H9 (cell line): Measurements from ENCODE around the gene GRXCR2. TPM values are rescaled to one million over a fixed set of nuclear protein-coding genes. Genes with fewer than 3 reads are reported as not detected.

Source experiments
- DNase-seq: peaks from one replicate; pipeline ENCODE4 v3.0.0-alpha.2; 2017
- H2AFZ ChIP-seq: one replicate; pipeline ENCODE4 v1.6.1; 2013; ENCODE audit warnings: mild to moderate bottlenecking, low read length, control low read depth, moderate library complexity
- H2AK5ac ChIP-seq: 2 replicates; pipeline ENCODE4 v1.6.1; 2013; ENCODE audit warnings: low read length, control low read depth, mixed read lengths; ENCODE audit not compliant: insufficient read length
- H2BK120ac ChIP-seq: one replicate; pipeline ENCODE4 v1.6.1; 2013; ENCODE audit warnings: low read depth, mild to moderate bottlenecking, low read length, control low read depth, inconsistent platforms; ENCODE audit not compliant: poor library complexity, severe bottlenecking
- H2BK12ac ChIP-seq: 2 replicates; pipeline ENCODE4 v1.6.1; 2013; ENCODE audit warnings: low read length, control low read depth, mixed read lengths, low read depth; ENCODE audit not compliant: insufficient read length
- H2BK15ac ChIP-seq: 2 replicates; pipeline ENCODE4 v1.6.1; 2013; ENCODE audit warnings: low read depth, low read length, control low read depth
- H2BK20ac ChIP-seq: one replicate; pipeline ENCODE4 v1.6.1; 2013; ENCODE audit warnings: low read depth, mild to moderate bottlenecking, low read length, control low read depth, inconsistent platforms; ENCODE audit not compliant: poor library complexity, severe bottlenecking
- H2BK5ac ChIP-seq: 2 replicates; pipeline ENCODE4 v1.6.1; 2013; ENCODE audit warnings: low read length, control low read depth, mixed read lengths; ENCODE audit not compliant: insufficient read length
- H3K14ac ChIP-seq: 2 replicates; pipeline ENCODE4 v1.6.1; 2013; ENCODE audit warnings: low read length, control low read depth; ENCODE audit not compliant: insufficient read depth
- H3K18ac ChIP-seq: 2 replicates; pipeline ENCODE4 v1.6.1; 2013; ENCODE audit warnings: low read depth, mild to moderate bottlenecking, mixed read lengths, low read length, control low read depth; ENCODE audit not compliant: insufficient read length
- H3K23ac ChIP-seq: 2 replicates; pipeline ENCODE4 v1.6.1; 2013; ENCODE audit warnings: low read length, control low read depth, mixed read lengths, low read depth; ENCODE audit not compliant: insufficient read length
- H3K23me2 ChIP-seq: 2 replicates; pipeline ENCODE4 v1.6.1; 2013; ENCODE audit warnings: low read depth, mild to moderate bottlenecking, mixed read lengths, low read length, control low read depth; ENCODE audit not compliant: insufficient read length, poor library complexity, severe bottlenecking
- H3K27ac ChIP-seq: 2 replicates; pipeline ENCODE4 v1.5.1; 2013; ENCODE audit warnings: low read length, control low read depth, mixed read lengths, low read depth; ENCODE audit not compliant: insufficient read length
- H3K27me3 ChIP-seq: 2 replicates; pipeline ENCODE4 v1.6.1; 2013; ENCODE audit warnings: low read length, control low read depth, inconsistent platforms; ENCODE audit not compliant: insufficient read depth
- H3K4ac ChIP-seq: 2 replicates; pipeline ENCODE4 v1.6.1; 2013; ENCODE audit warnings: low read depth, mild to moderate bottlenecking, control low read depth, inconsistent platforms, low read length, moderate library complexity
- H3K4me1 ChIP-seq: 2 replicates; pipeline ENCODE4 v1.6.1; 2013; ENCODE audit warnings: low read length, control low read depth, inconsistent platforms; ENCODE audit not compliant: insufficient read depth
- H3K4me2 ChIP-seq: 2 replicates; pipeline ENCODE4 v1.6.1; 2013; ENCODE audit warnings: low read length, control low read depth, mixed read lengths; ENCODE audit not compliant: insufficient read length, insufficient read depth
- H3K56ac ChIP-seq: 2 replicates; pipeline ENCODE4 v1.6.1; 2013; ENCODE audit warnings: low read depth, mild to moderate bottlenecking, mixed read lengths, low read length, control low read depth; ENCODE audit not compliant: insufficient read length
- H3K79me1 ChIP-seq: 2 replicates; pipeline ENCODE4 v1.6.1; 2013; ENCODE audit warnings: low read depth, mild to moderate bottlenecking, moderate library complexity, low read length, control low read depth, inconsistent platforms; ENCODE audit not compliant: insufficient read depth, poor library complexity, severe bottlenecking
- H3K79me2 ChIP-seq: 2 replicates; pipeline ENCODE4 v1.6.1; 2013; ENCODE audit warnings: low read length, control low read depth, inconsistent platforms; ENCODE audit not compliant: insufficient read depth
- H3K9ac ChIP-seq: 2 replicates; pipeline ENCODE4 v1.6.1; 2013; ENCODE audit warnings: low read length, control low read depth, mixed read lengths; ENCODE audit not compliant: insufficient read length; ENCODE audit errors: extremely low read depth
- H3K9me3 ChIP-seq: one replicate; pipeline ENCODE4 v1.6.1; 2013; ENCODE audit warnings: low read depth, low read length, inconsistent platforms; ENCODE audit not compliant: control insufficient read depth
- H3T11ph ChIP-seq: one replicate; pipeline ENCODE4 v1.6.1; 2013; ENCODE audit warnings: mild to moderate bottlenecking, low read length, control low read depth, inconsistent platforms
- H4K20me1 ChIP-seq: one replicate; pipeline ENCODE4 v1.6.1; 2013; ENCODE audit not compliant: control insufficient read depth, insufficient read length, insufficient read depth
- H4K5ac ChIP-seq: 2 replicates; pipeline ENCODE4 v1.6.1; 2013; ENCODE audit warnings: low read depth, mild to moderate bottlenecking, mixed read lengths, low read length, control low read depth; ENCODE audit not compliant: insufficient read length
- H4K8ac ChIP-seq: replicated peaks from 2 replicates; pipeline ENCODE4 v1.6.1; 2013; ENCODE audit warnings: low read length, control low read depth, mixed read lengths, low read depth; ENCODE audit not compliant: insufficient read length
- H4K91ac ChIP-seq: 2 replicates; pipeline ENCODE4 v1.6.1; 2013; ENCODE audit warnings: low read depth, mild to moderate bottlenecking, moderate library complexity, mixed read lengths, low read length, control low read depth; ENCODE audit not compliant: insufficient read length
- H3K27ac Mint-ChIP-seq, 3 experiments: 2 replicates in 2 of 3; 3 replicates in 1 of 3; pipeline ENCODE4 v1.8.0; 2020 to 2021; ENCODE audit warnings: mixed read lengths in 3 of 3, mild to moderate bottlenecking in 1 of 3, moderate library complexity in 1 of 3
- H3K27me3 Mint-ChIP-seq: 2 replicates; pipeline ENCODE4 v1.8.0; 2021; ENCODE audit warnings: low read depth, mild to moderate bottlenecking, moderate library complexity, mixed read lengths
- H3K36me3 Mint-ChIP-seq, 3 experiments: 2 replicates in 2 of 3; 3 replicates in 1 of 3; pipeline ENCODE4 v1.8.0; 2020 to 2021; ENCODE audit warnings: low read depth in 3 of 3, mixed read lengths in 3 of 3; ENCODE audit not compliant: insufficient read depth in 1 of 3
- H3K4me1 Mint-ChIP-seq, 2 experiments: 2 replicates each; pipeline ENCODE4 v1.8.0; 2020; ENCODE audit warnings: mixed read lengths in 2 of 2
- H3K4me3 Mint-ChIP-seq, 2 experiments: 2 replicates in 1 of 2; 3 replicates in 1 of 2; pipeline ENCODE4 v1.8.0; 2020 to 2021; ENCODE audit warnings: mild to moderate bottlenecking in 2 of 2, mixed read lengths in 2 of 2, moderate library complexity in 1 of 2
- H3K9me3 Mint-ChIP-seq, 2 experiments: 2 replicates in 1 of 2; 3 replicates in 1 of 2; pipeline ENCODE4 v1.8.0; 2020; ENCODE audit warnings: mild to moderate bottlenecking in 2 of 2, mixed read lengths in 2 of 2, moderate library complexity in 1 of 2
- total RNA-seq: library from RNA; stranded (reverse); gene quantifications from 2 replicates; pipeline ENCODE4 v1.2.1, GENCODE V29; 2021
- TF ChIP-seq, protein P1 (sequence below): fragments of 200-600 bp; sonication (generic); conservative IDR thresholded peaks from 3 replicates; pipeline ENCODE4 v1.8.0; 2021; ENCODE audit warnings: antibody characterized with exemption, mild to moderate bottlenecking

Gene GRXCR2
- total RNA-seq, 1 experiment from 2014 or later, result not detected

DNA sequence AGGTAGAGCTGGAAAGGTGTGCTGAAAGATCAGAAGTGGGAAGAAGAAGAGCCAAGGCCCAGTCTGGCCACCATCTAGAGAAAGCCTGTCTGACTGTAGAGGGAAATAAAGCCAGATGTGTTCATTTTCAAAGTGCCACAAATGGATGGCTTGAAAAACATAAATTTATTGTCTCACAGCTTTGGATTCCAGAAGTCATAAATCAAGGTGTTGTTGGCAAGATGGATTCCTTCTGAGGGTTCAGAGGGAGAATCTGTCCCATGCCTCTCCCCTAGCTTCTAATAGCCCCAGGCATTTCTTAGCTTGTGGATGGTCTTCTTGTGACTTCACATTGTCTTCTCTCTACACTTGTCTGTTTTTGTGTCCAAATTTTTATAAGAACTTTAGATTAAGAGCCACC, 31.5 kb downstream of the GRXCR2 start:
- H3K36me3 Mint-ChIP-seq, result no peaks in the 10 kb centered on the region; a peak in 1 of 7 replicates
- H3K9me3 Mint-ChIP-seq, result no peaks in the 10 kb centered on the region; a peak in 1 of 5 replicates
- Histone ChIP-seq H3K9me3 (no peaks in the 10 kb centered on the region), H3K23ac (no peak overlapping the region), H3K27me3 (no peaks in the 10 kb centered on the region), H2AK5ac (no peak overlapping the region), H2BK5ac (no peak overlapping the region), H2BK20ac (no peak overlapping the region), H3K18ac (no peak overlapping the region), H2BK15ac (no peak overlapping the region), H2BK120ac (no peak overlapping the region), H4K91ac (no peak overlapping the region), H4K8ac (no peak overlapping the region), H3K27ac (no peak overlapping the region), H4K20me1 (no peaks in the 10 kb centered on the region), H3K4me2 (no peak overlapping the region), H3T11ph (no peak overlapping the region), H2BK12ac (no peak overlapping the region), H4K5ac (no peak overlapping the region), H3K9ac (no peak overlapping the region), H3K79me2 (no peaks in the 10 kb centered on the region), H3K14ac (no peak overlapping the region), H3K56ac (no peak overlapping the region), H3K4ac (no peak overlapping the region), H3K23me2 (no peaks in the 10 kb centered on the region), H3K79me1 (no peaks in the 10 kb centered on the region), H2AFZ (no peak overlapping the region), H3K4me1 (no peaks in the 10 kb centered on the region)
- H3K27ac Mint-ChIP-seq, result no peak overlapping the region
- DNase-seq, result no peak
- H3K27me3 Mint-ChIP-seq, result peaks cover 7% of the 10 kb centered on the region
- H3K4me3 Mint-ChIP-seq, result no peak overlapping the region
- H3K4me1 Mint-ChIP-seq, result no peaks in the 10 kb centered on the region
- TF ChIP-seq, protein P1, sequence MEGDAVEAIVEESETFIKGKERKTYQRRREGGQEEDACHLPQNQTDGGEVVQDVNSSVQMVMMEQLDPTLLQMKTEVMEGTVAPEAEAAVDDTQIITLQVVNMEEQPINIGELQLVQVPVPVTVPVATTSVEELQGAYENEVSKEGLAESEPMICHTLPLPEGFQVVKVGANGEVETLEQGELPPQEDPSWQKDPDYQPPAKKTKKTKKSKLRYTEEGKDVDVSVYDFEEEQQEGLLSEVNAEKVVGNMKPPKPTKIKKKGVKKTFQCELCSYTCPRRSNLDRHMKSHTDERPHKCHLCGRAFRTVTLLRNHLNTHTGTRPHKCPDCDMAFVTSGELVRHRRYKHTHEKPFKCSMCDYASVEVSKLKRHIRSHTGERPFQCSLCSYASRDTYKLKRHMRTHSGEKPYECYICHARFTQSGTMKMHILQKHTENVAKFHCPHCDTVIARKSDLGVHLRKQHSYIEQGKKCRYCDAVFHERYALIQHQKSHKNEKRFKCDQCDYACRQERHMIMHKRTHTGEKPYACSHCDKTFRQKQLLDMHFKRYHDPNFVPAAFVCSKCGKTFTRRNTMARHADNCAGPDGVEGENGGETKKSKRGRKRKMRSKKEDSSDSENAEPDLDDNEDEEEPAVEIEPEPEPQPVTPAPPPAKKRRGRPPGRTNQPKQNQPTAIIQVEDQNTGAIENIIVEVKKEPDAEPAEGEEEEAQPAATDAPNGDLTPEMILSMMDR, result no peak
